ENCODE results near the gene ALS2.

GRCh38 chr2:201678401-201678800 is 102.3 kb downstream of the ALS2 start:
- TF ChIP-seq CTCF (IDR thresholded peaks at IDR 0.05 in 2 of 3, conservative IDR thresholded peaks at IDR 0.05 in 1 of 3; ENCODE audit: borderline replicate concordance in 1 of 3, insufficient read depth in 1 of 3, low read depth in 2 of 3, low read length in 2 of 3) (no peak), ATF3 (IDR thresholded peaks at IDR 0.05) (no peak), POLR2A (IDR thresholded peaks at IDR 0.05; ENCODE audit: borderline replicate concordance, extremely low read depth, insufficient read depth, insufficient read length) (no peak), MAX (IDR thresholded peaks at IDR 0.05) (no peak), ZBTB33 (IDR thresholded peaks at IDR 0.05; ENCODE audit: extremely low read depth, insufficient replicate concordance, low read length) (no peak), YY1 (IDR thresholded peaks at IDR 0.05; ENCODE audit: extremely low read depth, insufficient replicate concordance, low read depth, low read length) (no peak), SIN3A (IDR thresholded peaks at IDR 0.05; ENCODE audit: low read depth) (no peak), EZH2 (IDR thresholded peaks at IDR 0.05) (no peak), EGR1 (IDR thresholded peaks at IDR 0.05; ENCODE audit: low read depth) (no peak), RAD21 (IDR thresholded peaks at IDR 0.05; ENCODE audit: low read depth) (no peak), POLR2AphosphoS5 (IDR thresholded peaks at IDR 0.05; ENCODE audit: low read depth, low read length) (no peak), FOSL1 (IDR thresholded peaks at IDR 0.05; ENCODE audit: low read depth) (no peak)
